ENCODE measurements around the gene ATP9B.

Gene ATP9B

DNA sequence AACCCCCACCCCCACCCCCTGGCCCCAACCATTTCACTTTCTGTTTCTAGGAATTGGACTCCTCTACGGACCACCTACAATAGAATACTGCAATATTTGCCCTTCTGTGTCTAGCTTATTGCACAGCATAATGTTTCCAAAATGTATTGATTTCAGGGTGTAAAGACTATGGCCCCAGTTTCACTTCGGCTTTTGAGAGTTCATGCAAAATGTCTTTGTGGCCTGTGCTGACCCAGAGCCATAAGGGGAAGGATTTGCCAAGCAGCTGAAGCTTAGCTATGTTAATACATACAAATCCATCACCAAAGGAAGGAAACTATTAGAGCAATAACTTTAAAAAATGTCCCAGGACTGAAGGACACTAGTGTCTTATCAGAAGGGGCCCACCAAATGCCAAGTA is 11.2 kb upstream of the ATP9B start:
- TF ChIP-seq, protein P1, sequence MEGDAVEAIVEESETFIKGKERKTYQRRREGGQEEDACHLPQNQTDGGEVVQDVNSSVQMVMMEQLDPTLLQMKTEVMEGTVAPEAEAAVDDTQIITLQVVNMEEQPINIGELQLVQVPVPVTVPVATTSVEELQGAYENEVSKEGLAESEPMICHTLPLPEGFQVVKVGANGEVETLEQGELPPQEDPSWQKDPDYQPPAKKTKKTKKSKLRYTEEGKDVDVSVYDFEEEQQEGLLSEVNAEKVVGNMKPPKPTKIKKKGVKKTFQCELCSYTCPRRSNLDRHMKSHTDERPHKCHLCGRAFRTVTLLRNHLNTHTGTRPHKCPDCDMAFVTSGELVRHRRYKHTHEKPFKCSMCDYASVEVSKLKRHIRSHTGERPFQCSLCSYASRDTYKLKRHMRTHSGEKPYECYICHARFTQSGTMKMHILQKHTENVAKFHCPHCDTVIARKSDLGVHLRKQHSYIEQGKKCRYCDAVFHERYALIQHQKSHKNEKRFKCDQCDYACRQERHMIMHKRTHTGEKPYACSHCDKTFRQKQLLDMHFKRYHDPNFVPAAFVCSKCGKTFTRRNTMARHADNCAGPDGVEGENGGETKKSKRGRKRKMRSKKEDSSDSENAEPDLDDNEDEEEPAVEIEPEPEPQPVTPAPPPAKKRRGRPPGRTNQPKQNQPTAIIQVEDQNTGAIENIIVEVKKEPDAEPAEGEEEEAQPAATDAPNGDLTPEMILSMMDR (IDR thresholded peaks at IDR 0.05; ENCODE audit: borderline replicate concordance, insufficient read depth, low read depth, low read length), result no peak
- no peak overlapping the region for H3K4me3 ChIP-seq (ENCODE audit: low read depth, low read length)

DNA sequence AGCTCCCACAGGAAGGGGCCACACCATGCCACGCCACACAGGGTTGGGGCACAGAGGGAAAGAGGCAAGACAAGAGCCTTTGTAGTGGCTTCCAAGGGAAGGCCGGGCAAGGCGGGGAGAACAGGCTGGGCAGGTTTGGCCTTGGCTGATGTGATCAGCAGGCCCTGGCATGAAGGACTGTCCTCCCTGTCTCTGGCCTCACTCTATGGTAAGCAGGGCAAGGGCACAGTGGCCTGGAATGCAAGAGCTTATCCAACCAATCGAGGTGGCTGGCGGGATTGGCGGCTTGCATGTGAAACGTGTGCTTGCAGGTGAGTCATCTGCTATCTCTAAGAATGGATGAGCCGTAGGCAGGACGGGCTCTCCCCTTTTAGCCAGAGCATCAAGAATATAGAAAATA is 6.4 kb upstream of the ATP9B start:
- no peak overlapping the region for H3K4me3 ChIP-seq (ENCODE audit: low read depth, low read length)
- TF ChIP-seq, protein P1 (IDR thresholded peaks at IDR 0.05; ENCODE audit: borderline replicate concordance, insufficient read depth, low read depth, low read length), result no peak

DNA sequence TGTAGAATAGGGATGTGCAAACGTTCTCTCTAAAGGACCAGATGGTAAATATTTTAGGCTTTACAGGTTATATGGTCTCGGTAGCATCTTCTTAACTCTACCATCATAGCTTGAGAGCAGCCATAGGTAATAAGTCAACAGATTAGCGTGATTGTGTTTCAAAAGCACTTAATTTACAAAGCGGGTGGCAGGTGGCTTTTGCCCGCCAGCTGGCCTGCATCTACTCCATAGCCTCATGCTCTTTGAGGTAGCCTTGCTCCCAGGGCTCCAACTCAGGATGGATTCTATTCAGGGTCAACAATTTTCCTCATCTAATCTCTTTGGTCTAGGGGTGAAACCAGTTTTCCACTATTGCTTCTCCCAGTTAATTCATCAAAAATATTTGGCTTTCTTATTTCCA is 5.0 kb upstream of the ATP9B start:
- H3K4me3 ChIP-seq (ENCODE audit: low read depth, low read length), result no peak overlapping the region
- TF ChIP-seq, protein P1 (IDR thresholded peaks at IDR 0.05; ENCODE audit: borderline replicate concordance, insufficient read depth, low read depth, low read length), result no peak

DNA sequence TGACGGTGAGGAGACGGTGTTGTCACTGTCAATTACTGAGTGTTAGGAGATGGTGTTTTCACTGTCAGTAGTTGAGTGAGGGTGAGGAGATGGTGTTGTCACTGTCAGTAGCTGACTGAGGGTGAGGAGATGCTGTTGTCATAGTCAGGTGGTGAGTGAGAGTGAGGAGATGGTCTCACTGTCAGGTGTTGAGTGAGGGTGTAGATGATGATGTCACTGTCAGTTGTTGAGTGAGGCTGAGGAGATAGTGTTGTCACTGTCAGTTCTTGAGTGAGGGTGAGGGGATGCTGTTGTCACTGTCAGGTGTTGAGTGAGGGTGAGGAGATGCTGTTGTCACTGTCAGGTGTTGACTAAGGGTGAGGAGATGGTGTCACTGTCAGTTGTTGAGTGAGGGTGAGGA is 3.4 kb upstream of the ATP9B start:
- TF ChIP-seq, protein P1 (IDR thresholded peaks at IDR 0.05; ENCODE audit: borderline replicate concordance, insufficient read depth, low read depth, low read length), result no peak
- no peak overlapping the region for H3K4me3 ChIP-seq (ENCODE audit: low read depth, low read length)

DNA sequence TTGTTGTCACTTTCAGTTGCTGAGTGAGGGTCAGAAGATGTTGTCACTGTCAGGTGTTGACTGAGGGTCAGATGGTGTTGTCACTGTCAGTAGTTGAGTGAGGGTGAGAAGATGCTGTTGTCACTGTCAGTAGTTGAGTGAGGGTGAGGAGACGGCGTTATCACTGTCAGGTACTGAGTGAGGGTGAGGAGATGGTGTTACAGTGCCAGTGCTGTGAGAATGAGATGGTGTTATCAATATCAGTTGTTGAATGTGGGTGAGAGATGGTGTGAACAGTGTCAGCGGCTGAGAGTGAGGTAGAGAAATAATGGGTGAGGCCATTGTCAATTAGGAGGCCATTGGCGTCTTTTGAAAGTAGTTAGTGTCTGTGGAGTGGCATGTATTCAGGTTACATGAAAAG is 1.6 kb upstream of the ATP9B start:
- no peak overlapping the region for H3K4me3 ChIP-seq (ENCODE audit: low read depth, low read length)
- TF ChIP-seq, protein P1 (IDR thresholded peaks at IDR 0.05; ENCODE audit: borderline replicate concordance, insufficient read depth, low read depth, low read length), result no peak

DNA sequence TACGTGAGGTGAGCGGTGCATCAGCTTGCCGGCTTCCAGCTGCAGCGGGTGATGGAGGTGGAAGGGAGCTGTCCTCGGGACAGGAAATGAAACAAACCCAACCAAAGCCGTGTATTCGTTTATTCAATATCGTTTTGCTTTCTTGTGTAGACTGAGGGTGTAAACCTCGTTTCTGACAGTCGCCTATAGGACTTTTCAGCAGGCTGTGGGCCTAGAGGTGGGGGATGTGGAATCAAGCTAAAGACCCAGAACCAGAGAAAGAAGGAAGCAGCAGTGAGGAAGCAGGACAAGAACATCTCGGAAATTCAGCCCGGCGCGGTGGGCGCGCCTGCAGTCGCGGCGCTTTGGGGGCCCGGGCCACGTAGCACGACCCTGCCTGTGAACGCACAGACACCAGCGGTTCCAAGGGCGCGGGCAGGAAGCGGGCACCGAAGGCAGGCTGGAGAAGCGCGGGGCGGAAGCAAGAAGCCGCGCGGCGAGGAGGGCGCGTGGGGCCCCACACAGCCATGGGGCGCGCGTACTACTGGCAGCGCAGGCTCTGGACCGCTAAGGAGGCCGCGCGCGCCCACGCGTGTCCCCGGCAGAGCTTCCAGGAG is 755 bp upstream of the ATP9B start:
- peak overlapping the region; percentile 96 for H3K4me3 ChIP-seq (ENCODE audit: low read depth, low read length)
- TF ChIP-seq, protein P1 (IDR thresholded peaks at IDR 0.05; ENCODE audit: borderline replicate concordance, insufficient read depth, low read depth, low read length), result no peak

DNA sequence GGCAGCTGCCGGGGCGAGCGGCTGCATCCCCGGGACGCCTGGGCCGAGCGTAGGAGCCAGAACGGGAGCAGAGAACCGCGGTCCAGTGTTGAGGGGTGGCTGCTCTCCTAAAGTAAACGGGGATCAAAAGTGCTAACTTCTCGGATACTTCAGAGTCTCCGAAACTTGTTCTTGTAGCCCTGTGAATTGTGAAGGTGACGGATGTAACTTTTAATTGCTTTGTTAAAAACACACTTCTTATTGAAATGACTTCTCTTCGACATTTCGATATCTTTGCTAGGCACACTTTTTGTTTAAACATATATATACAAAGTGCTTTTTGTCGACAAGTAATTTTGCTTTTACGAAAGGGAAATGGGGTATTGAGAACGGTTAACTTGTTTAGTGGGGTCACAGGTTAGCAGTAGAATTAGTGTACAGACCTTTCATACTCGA is 540 bp downstream of the ATP9B start:
- TF ChIP-seq, protein P1 (IDR thresholded peaks at IDR 0.05; ENCODE audit: borderline replicate concordance, insufficient read depth, low read depth, low read length), result no peak
- peak overlapping the region; percentile 96 for H3K4me3 ChIP-seq (ENCODE audit: low read depth, low read length)
